ENCODE data around the gene ABCG2.
A peak's percentile ranks its signal among the peaks of the same experiment; 100 is the strongest.
"Not testable (repeated sequence)": the region's sequence is repeated elsewhere in the genome, so short reads cannot be mapped to it uniquely, and the experiment has no call there.

Gene ABCG2

GRCh38 chr4:88158038-88158488, 376 bp downstream of the ABCG2 start:
- TF ChIP-seq JUND (IDR thresholded peaks at IDR 0.05; ENCODE audit: low read depth): no peak
- in situ Hi-C loops (cut with HindIII; ENCODE audit: low pct_unique_long_range_greater_than_20kb, low sequenced_read_pairs): no loop called here
- no peak for DNase-seq (ENCODE audit: low read depth in 1 of 2, low spot score in 1 of 2)

- in situ Hi-C loops (cut with HindIII; ENCODE audit: low pct_unique_long_range_greater_than_20kb, low sequenced_read_pairs); DNase-seq (ENCODE audit: low read depth in 1 of 2, low spot score in 1 of 2): not testable (repeated sequence)
Observed at GRCh38 chr4:88152331-88152730, 6.1 kb downstream of the ABCG2 start.

- TF ChIP-seq JUND (IDR thresholded peaks at IDR 0.05; ENCODE audit: low read depth): no peak
- in situ Hi-C loops (cut with HindIII; ENCODE audit: low pct_unique_long_range_greater_than_20kb, low sequenced_read_pairs): no loop called here
- DNase-seq (ENCODE audit: low read depth in 1 of 2, low spot score in 1 of 2): no peak
Observed at GRCh38 chr4:88148560-88148959, 9.9 kb downstream of the ABCG2 start.

DNA sequence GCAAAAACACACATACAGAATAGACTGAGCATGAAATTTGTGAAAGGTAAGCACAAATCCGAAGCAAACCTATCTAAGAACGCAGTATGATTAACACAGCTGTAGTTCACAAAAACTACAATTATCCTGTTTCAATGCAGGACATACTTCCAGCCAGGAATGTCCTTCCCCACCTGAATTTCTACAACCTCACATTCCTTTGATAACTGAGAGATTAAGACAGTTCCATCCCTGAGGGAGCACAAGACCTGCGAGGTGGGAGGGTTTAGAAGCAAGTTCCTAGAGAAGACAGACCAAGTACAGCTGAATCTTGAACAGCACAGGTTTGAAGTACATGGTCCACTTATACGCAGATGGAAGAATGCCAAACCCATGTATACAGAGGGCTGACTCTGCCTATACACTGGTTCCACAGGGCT, 10.6 kb downstream of the ABCG2 start:
- no peak for TF ChIP-seq JUND (IDR thresholded peaks at IDR 0.05; ENCODE audit: low read depth)
- DNase-seq (ENCODE audit: low read depth in 1 of 2, low spot score in 1 of 2): peak in 1 of 2 experiments; percentile 15
- in situ Hi-C loops (cut with HindIII; ENCODE audit: low pct_unique_long_range_greater_than_20kb, low sequenced_read_pairs): no loop called here

- TF ChIP-seq JUND (IDR thresholded peaks at IDR 0.05; ENCODE audit: low read depth): no peak
- DNase-seq (ENCODE audit: low read depth in 1 of 2, low spot score in 1 of 2): no peak
- in situ Hi-C loops (cut with HindIII; ENCODE audit: low pct_unique_long_range_greater_than_20kb, low sequenced_read_pairs): no loop called here
Observed at GRCh38 chr4:88146891-88147290, 11.5 kb downstream of the ABCG2 start.

GRCh38 chr4:88144866-88145300, 13.6 kb downstream of the ABCG2 start:
- DNase-seq (ENCODE audit: low read depth in 1 of 2, low spot score in 1 of 2): peak in 1 of 2 experiments; percentile 16
- in situ Hi-C loops (cut with HindIII; ENCODE audit: low pct_unique_long_range_greater_than_20kb, low sequenced_read_pairs): no loop called here
- no peak for TF ChIP-seq JUND (IDR thresholded peaks at IDR 0.05; ENCODE audit: low read depth)

DNA sequence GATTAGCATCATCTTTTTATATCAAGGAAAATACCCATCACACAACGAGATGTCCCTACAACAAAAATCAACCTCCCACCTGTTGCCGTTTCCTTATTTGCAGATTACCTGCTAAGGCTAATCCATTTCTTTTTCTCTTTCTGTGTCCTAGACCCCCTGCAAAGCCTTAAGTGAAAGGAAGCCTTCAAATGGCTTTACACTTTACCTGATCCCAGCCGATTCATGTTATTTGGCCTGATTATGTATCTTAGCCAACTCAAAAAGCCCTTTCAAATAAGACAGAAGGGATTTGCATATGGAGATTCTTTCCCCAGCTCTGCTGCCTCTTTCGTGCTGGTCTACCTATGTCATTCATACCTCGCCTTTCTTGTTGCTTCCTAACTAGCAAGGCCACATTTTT, 14.4 kb downstream of the ABCG2 start:
- no peak for DNase-seq (ENCODE audit: low read depth in 1 of 2, low spot score in 1 of 2)
- TF ChIP-seq JUND (IDR thresholded peaks at IDR 0.05; ENCODE audit: low read depth): no peak
- in situ Hi-C loops (cut with HindIII; ENCODE audit: low pct_unique_long_range_greater_than_20kb, low sequenced_read_pairs): no loop called here

DNA sequence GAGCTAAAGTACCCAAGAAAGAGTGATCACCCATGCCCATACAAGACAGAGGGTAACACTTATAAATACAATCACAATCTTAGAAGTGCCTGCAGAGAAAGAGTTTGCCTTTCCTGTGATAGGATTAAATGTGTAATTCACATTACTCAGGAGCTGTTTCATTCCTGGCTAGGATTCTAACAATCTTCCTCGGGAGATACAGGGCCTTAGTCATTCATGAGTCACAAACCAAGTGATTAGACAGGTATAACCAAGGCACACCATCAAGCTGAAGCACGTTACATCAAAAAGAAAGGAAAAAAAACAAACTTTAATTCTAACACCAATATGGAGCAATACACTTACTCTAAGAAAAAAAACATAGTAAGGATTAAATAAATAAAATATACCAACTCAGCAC, 14.9 kb downstream of the ABCG2 start:
- no peak for DNase-seq (ENCODE audit: low read depth in 1 of 2, low spot score in 1 of 2)
- TF ChIP-seq JUND (IDR thresholded peaks at IDR 0.05; ENCODE audit: low read depth): no peak
- in situ Hi-C loops (cut with HindIII; ENCODE audit: low pct_unique_long_range_greater_than_20kb, low sequenced_read_pairs): no loop called here

GRCh38 chr4:88138561-88138960, 19.9 kb downstream of the ABCG2 start:
- no peak for DNase-seq (ENCODE audit: low read depth in 1 of 2, low spot score in 1 of 2)
- TF ChIP-seq JUND (IDR thresholded peaks at IDR 0.05; ENCODE audit: low read depth): no peak
- in situ Hi-C loops (cut with HindIII; ENCODE audit: low pct_unique_long_range_greater_than_20kb, low sequenced_read_pairs): no loop called here

- DNase-seq (ENCODE audit: low read depth in 1 of 2, low spot score in 1 of 2): no peak
- in situ Hi-C loops (cut with HindIII; ENCODE audit: low pct_unique_long_range_greater_than_20kb, low sequenced_read_pairs): no loop called here
- no peak for TF ChIP-seq JUND (IDR thresholded peaks at IDR 0.05; ENCODE audit: low read depth)
Observed at GRCh38 chr4:88137112-88137511, 21.3 kb downstream of the ABCG2 start.

GRCh38 chr4:88136249-88136648, 22.2 kb downstream of the ABCG2 start:
- no peak for TF ChIP-seq JUND (IDR thresholded peaks at IDR 0.05; ENCODE audit: low read depth)
- in situ Hi-C loops (cut with HindIII; ENCODE audit: low pct_unique_long_range_greater_than_20kb, low sequenced_read_pairs): no loop called here
- no peak for DNase-seq (ENCODE audit: low read depth in 1 of 2, low spot score in 1 of 2)

- no peak for TF ChIP-seq JUND (IDR thresholded peaks at IDR 0.05; ENCODE audit: low read depth)
- in situ Hi-C loops (cut with HindIII; ENCODE audit: low pct_unique_long_range_greater_than_20kb, low sequenced_read_pairs): no loop called here
- DNase-seq (ENCODE audit: low read depth in 1 of 2, low spot score in 1 of 2): no peak
Observed at GRCh38 chr4:88135356-88135663, 23.1 kb downstream of the ABCG2 start.

DNA sequence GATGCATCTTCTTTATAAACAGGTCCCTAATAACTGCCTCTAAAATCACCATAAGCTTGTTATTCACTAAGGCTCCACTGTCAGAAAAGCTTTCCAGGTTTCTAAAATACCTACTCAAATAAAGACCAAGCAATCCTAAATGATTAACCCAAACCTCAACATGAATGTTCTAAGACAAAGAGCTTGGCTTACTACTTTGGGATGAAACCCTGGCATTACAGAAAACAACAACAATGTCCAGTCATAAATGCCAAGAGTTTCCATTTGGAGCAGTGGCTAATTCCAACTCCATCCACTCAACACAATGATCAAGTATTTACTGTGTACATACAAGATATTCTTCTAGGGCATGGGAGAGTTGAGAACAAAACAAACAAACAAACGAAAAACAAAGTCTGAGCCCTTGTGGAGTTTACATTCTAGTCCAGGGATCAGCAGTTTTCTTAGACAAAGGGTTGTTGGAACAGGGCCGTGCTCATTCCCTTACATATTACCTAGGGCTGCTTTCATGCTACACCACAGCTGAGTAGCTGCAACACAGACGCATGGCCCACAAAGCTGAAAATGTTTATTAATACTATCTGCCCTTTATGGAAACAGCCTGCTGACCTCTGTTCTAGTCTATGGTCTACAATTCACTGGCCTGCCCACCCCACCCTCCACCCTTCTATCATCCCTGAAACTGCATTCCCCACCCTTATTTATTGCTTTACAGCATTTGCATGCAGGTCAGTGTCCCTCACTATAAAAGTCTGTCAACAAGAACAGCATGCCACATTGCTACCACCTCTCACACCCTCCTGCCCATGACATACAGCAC, 23.7 kb downstream of the ABCG2 start:
- DNase-seq (ENCODE audit: low read depth in 1 of 2, low spot score in 1 of 2): no peak
- no peak for TF ChIP-seq JUND (IDR thresholded peaks at IDR 0.05; ENCODE audit: low read depth)
- in situ Hi-C loops (cut with HindIII; ENCODE audit: low pct_unique_long_range_greater_than_20kb, low sequenced_read_pairs): no loop called here

GRCh38 chr4:88134111-88134510, 24.3 kb downstream of the ABCG2 start:
- no peak for TF ChIP-seq JUND (IDR thresholded peaks at IDR 0.05; ENCODE audit: low read depth)
- DNase-seq (ENCODE audit: low read depth in 1 of 2, low spot score in 1 of 2): no peak
- in situ Hi-C loops (cut with HindIII; ENCODE audit: low pct_unique_long_range_greater_than_20kb, low sequenced_read_pairs): no loop called here

All from T47D (cell line).